Mesenchymal stem cell (in vitro differentiated cells and primary cell): ENCODE measurements around the gene SEL1L2.
A peak's percentile ranks its signal among the peaks of the same experiment; 100 is the strongest.

ENCODE experiments used
- DNase-seq: peaks from one replicate; pipeline ENCODE4 v3.0.0-alpha.2; 2013
- H2AFZ ChIP-seq: one replicate; pipeline ENCODE4 v1.6.1; 2013; ENCODE audit warnings: low read depth, mild to moderate bottlenecking, control low read depth, inconsistent platforms, low read length, moderate library complexity
- H2AK5ac ChIP-seq: 2 replicates; pipeline ENCODE4 v1.6.1; 2013; ENCODE audit warnings: low read length, moderate library complexity, mild to moderate bottlenecking, inconsistent platforms; ENCODE audit not compliant: severe bottlenecking
- H2BK120ac ChIP-seq: one replicate; pipeline ENCODE4 v1.6.1; 2013; ENCODE audit warnings: low read depth, mild to moderate bottlenecking, inconsistent platforms, low read length, moderate library complexity
- H2BK12ac ChIP-seq, 2 experiments: one replicate each; pipeline ENCODE4 v1.6.1; 2013; ENCODE audit warnings: inconsistent platforms in 2 of 2, low read length in 2 of 2, mild to moderate bottlenecking in 2 of 2, moderate library complexity in 2 of 2, control low read depth in 1 of 2
- H2BK15ac ChIP-seq: one replicate; pipeline ENCODE4 v1.6.1; 2013; ENCODE audit warnings: mild to moderate bottlenecking, low read depth, inconsistent platforms; ENCODE audit not compliant: poor library complexity, severe bottlenecking
- H2BK5ac ChIP-seq: 2 replicates; pipeline ENCODE4 v1.6.1; 2013; ENCODE audit warnings: low read depth, mild to moderate bottlenecking, low read length, control low read depth, inconsistent platforms; ENCODE audit not compliant: poor library complexity, severe bottlenecking
- H3K14ac ChIP-seq, 2 experiments: one replicate each; pipeline ENCODE4 v1.6.1; 2013; ENCODE audit warnings: inconsistent platforms in 2 of 2, low read length in 2 of 2, control low read depth in 1 of 2, mild to moderate bottlenecking in 1 of 2, moderate library complexity in 1 of 2
- H3K18ac ChIP-seq, 2 experiments: one replicate each; pipeline ENCODE4 v1.6.1; 2013; ENCODE audit warnings: inconsistent platforms in 2 of 2, low read length in 2 of 2, control low read depth in 1 of 2, low read depth in 1 of 2, mild to moderate bottlenecking in 1 of 2
- H3K23ac ChIP-seq, 2 experiments: one replicate each; pipeline ENCODE4 v1.6.1; 2013; ENCODE audit warnings: inconsistent platforms in 2 of 2, low read length in 2 of 2, mild to moderate bottlenecking in 2 of 2, moderate library complexity in 2 of 2, control low read depth in 1 of 2
- H3K27ac ChIP-seq: 2 replicates; pipeline ENCODE4 v1.5.1; 2013; ENCODE audit warnings: mild to moderate bottlenecking, moderate library complexity, low read length, control low read depth, inconsistent platforms; ENCODE audit not compliant: poor library complexity, severe bottlenecking
- H3K27me3 ChIP-seq, 2 experiments: 2 replicates each; pipeline versions ENCODE4 v1.6.1 to v1.7.0; 2013; ENCODE audit warnings: low read length in 2 of 2, mild to moderate bottlenecking in 2 of 2, moderate library complexity in 2 of 2, control low read depth in 1 of 2, inconsistent platforms in 1 of 2; ENCODE audit not compliant: control insufficient read depth in 1 of 2, insufficient read depth in 1 of 2
- H3K36me3 ChIP-seq, 2 experiments: 2 replicates each; pipeline versions ENCODE4 v1.6.1 to v1.7.0; 2013; ENCODE audit warnings: low read length in 2 of 2, control low read depth in 1 of 2, inconsistent platforms in 1 of 2, low read depth in 1 of 2, mild to moderate bottlenecking in 1 of 2; ENCODE audit not compliant: insufficient read depth in 2 of 2, control insufficient read depth in 1 of 2
- H3K4ac ChIP-seq, 2 experiments: one replicate each; pipeline ENCODE4 v1.6.1; 2013; ENCODE audit warnings: inconsistent platforms in 2 of 2, low read length in 2 of 2, mild to moderate bottlenecking in 2 of 2, moderate library complexity in 2 of 2, control low read depth in 1 of 2, low read depth in 1 of 2
- H3K4me1 ChIP-seq: 2 replicates; pipeline ENCODE4 v1.6.1; 2013; ENCODE audit warnings: low read depth, low read length, control low read depth; ENCODE audit not compliant: control insufficient read depth, insufficient read depth
- H3K4me2 ChIP-seq: 2 replicates; pipeline ENCODE4 v1.6.1; 2013; ENCODE audit warnings: low read length, mild to moderate bottlenecking, inconsistent platforms; ENCODE audit not compliant: poor library complexity, severe bottlenecking
- H3K4me3 ChIP-seq, 2 experiments: 2 replicates each; pipeline versions ENCODE4 v1.5.1 to v1.7.0; 2013; ENCODE audit warnings: low read length in 2 of 2, mild to moderate bottlenecking in 2 of 2, control low read depth in 1 of 2, low read depth in 1 of 2; ENCODE audit not compliant: insufficient read depth in 1 of 2
- H3K79me1 ChIP-seq: replicated peaks from 2 replicates; pipeline ENCODE4 v1.6.1; 2013; ENCODE audit warnings: mild to moderate bottlenecking, control low read depth, low read length, inconsistent platforms; ENCODE audit not compliant: poor library complexity, severe bottlenecking
- H3K9ac ChIP-seq: 2 replicates; pipeline ENCODE4 v1.7.0; 2013; ENCODE audit warnings: mild to moderate bottlenecking, low read length, moderate library complexity
- H3K9me3 ChIP-seq: 2 replicates; pipeline ENCODE4 v1.7.0; 2013; ENCODE audit warnings: mild to moderate bottlenecking, low read length; ENCODE audit not compliant: control insufficient read depth
- H4K8ac ChIP-seq: one replicate; pipeline ENCODE4 v1.6.1; 2013; ENCODE audit warnings: inconsistent platforms, mild to moderate bottlenecking, low read length, moderate library complexity
- H4K91ac ChIP-seq: one replicate; pipeline ENCODE4 v1.6.1; 2013; ENCODE audit warnings: mild to moderate bottlenecking, low read length, inconsistent platforms
- WGBS: methylation state at CpG from one replicate; pipeline ENCODE4 v1.1.7; 2013; ENCODE audit warnings: mixed read lengths; 5-methylcytosine and 5-hydroxymethylcytosine counted together

Gene SEL1L2

DNA sequence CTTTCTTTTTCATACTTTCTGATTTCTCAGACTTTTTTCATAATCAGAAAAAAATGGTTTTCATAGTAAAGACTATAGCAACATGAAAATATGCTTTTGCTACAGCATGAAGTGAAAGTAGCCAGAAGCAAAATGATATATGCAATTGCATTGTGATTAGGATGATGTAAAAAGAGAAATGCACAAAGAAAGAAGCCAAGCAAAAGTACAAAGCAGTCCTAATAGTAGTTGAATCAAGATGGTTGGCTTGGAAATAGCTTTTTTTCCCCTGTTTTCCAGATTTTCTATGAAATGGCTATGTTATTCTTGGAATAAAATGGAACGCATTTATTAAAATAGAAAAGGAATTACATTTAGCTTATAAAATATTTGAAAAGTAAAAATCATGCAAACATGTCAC lies 77.3 kb downstream of the SEL1L2 start:
- Histone ChIP-seq H2AFZ (no peak overlapping the region), H3K14ac (no peak overlapping the region), H3K23ac (no peak overlapping the region), H2BK120ac (no peak overlapping the region), H3K4me2 (no peak overlapping the region), H4K91ac (no peak overlapping the region), H3K9me3 (no peaks in the 10 kb centered on the region), H3K4ac (no peak overlapping the region), H3K36me3 (no peaks in the 10 kb centered on the region), H3K27ac (no peak overlapping the region), H2BK5ac (no peak overlapping the region), H3K4me3 (peak overlapping the region in 1 of 2 experiments; percentile 17), H3K27me3 (no peaks in the 10 kb centered on the region), H3K79me1 (no peaks in the 10 kb centered on the region), H3K9ac (peak overlapping the region; percentile 63), H2AK5ac (no peak overlapping the region), H3K18ac (no peak overlapping the region), H4K8ac (no peak overlapping the region), H2BK15ac (no peak overlapping the region), H3K4me1 (no peaks in the 10 kb centered on the region), H2BK12ac (no peak overlapping the region)
- no peak for DNase-seq
- WGBS = no CpG with 5 or more reads among the region's 1 CpG

DNA sequence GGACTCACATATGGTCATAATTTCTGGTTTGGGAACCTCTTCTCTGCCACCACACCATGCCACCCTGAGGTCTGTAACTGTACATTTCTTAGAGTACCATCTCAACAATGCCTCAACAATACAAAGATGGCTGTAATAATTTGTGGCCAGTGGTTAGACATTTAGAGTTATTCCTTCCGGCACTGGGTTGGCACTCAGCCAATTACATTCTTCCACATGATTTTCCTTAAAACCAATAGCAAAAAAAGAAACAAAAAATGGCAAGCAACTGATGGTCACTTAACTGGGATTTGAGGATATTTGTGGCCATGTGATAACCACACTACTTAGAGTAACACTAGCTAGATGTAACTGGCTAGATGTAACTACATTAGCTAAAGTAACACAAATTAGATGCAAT lies 79.9 kb downstream of the SEL1L2 start:
- Histone ChIP-seq H3K4me1 (no peaks in the 10 kb centered on the region), H3K9ac (no peak overlapping the region), H3K27me3 (no peaks in the 10 kb centered on the region), H4K91ac (no peak overlapping the region), H3K79me1 (no peaks in the 10 kb centered on the region), H3K4ac (no peak overlapping the region), H4K8ac (no peak overlapping the region), H3K36me3 (no peaks in the 10 kb centered on the region), H3K4me3 (no peak overlapping the region), H2BK12ac (no peak overlapping the region), H2BK120ac (no peak overlapping the region), H3K9me3 (no peaks in the 10 kb centered on the region), H3K23ac (no peak overlapping the region), H3K14ac (no peak overlapping the region), H2BK15ac (no peak overlapping the region), H3K18ac (no peak overlapping the region), H3K27ac (no peak overlapping the region), H2BK5ac (no peak overlapping the region), H2AK5ac (no peak overlapping the region), H3K4me2 (no peak overlapping the region), H2AFZ (no peak overlapping the region)
- no peak for DNase-seq
- no CpG with 5 or more reads among the region's 1 CpG for WGBS

DNA sequence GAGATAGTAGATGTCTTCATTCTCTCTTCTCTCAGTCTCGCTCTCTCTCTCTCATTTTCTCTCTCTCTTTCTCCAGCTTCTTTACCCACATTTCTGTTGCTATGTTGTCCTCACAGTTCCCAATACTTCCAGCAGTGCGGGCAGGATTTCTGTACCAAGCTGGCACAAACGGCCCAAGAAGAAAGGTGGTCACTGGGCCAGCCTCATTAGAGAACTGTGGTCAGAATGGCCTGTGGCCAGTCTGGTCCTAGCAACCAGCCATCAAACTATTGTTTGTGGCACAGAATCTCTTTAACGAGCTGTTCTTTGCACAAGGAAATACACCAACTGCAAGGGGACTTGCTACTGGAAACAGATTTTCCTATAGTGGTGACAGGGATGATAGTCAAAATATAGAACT lies 81.3 kb downstream of the SEL1L2 start:
- Histone ChIP-seq H2AFZ (no peak overlapping the region), H3K9ac (no peak overlapping the region), H2BK15ac (no peak overlapping the region), H2BK12ac (no peak overlapping the region), H3K14ac (no peak overlapping the region), H3K4ac (no peak overlapping the region), H3K27me3 (no peaks in the 10 kb centered on the region), H3K36me3 (no peaks in the 10 kb centered on the region), H2AK5ac (no peak overlapping the region), H3K4me1 (no peaks in the 10 kb centered on the region), H2BK5ac (no peak overlapping the region), H3K9me3 (no peaks in the 10 kb centered on the region), H3K18ac (no peak overlapping the region), H3K79me1 (no peaks in the 10 kb centered on the region), H3K23ac (no peak overlapping the region), H4K8ac (no peak overlapping the region), H3K27ac (no peak overlapping the region), H3K4me2 (no peak overlapping the region), H2BK120ac (no peak overlapping the region), H4K91ac (no peak overlapping the region), H3K4me3 (no peak overlapping the region)
- DNase-seq = no peak
- 71% methylated on average over 4 of the region's 4 CpGs for WGBS

DNA sequence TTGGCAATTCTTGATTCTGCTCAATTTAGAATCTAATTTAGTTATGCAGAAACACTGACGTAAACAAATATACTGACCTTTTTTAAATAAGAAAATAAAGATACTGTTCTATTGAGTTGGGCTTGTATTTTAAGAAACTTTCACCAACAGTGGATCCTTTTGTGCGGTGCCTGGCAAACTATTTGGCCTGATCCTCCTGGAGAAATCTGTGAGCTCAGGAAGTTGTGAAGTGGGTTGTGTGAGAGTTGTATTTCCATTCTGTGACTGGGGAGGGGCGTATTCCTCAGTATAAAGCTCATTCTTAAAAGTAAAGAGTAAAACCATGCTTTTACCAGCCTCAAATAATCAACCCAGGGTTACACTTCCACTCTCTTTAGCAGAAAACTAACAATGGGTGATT lies 85.6 kb downstream of the SEL1L2 start:
- no peak for DNase-seq
- Histone ChIP-seq H3K4me2 (no peak overlapping the region), H3K4me1 (no peaks in the 10 kb centered on the region), H2BK12ac (no peak overlapping the region), H3K27me3 (no peaks in the 10 kb centered on the region), H3K36me3 (no peaks in the 10 kb centered on the region), H4K91ac (no peak overlapping the region), H3K27ac (no peak overlapping the region), H3K9me3 (no peaks in the 10 kb centered on the region), H3K4me3 (no peak overlapping the region), H2BK5ac (no peak overlapping the region), H2BK15ac (no peak overlapping the region), H2AK5ac (no peak overlapping the region), H3K18ac (no peak overlapping the region), H3K14ac (no peak overlapping the region), H4K8ac (no peak overlapping the region), H3K4ac (no peak overlapping the region), H2BK120ac (no peak overlapping the region), H3K9ac (no peak overlapping the region), H3K79me1 (no peaks in the 10 kb centered on the region), H2AFZ (no peak overlapping the region), H3K23ac (no peak overlapping the region)
- 91% methylated on average over 1 of the region's 3 CpGs for WGBS
